ENCODE measurements around the gene GORAB.

Gene GORAB

GRCh38 chr1:170568197-170568596 lies 36.2 kb downstream of the GORAB start:
- TF ChIP-seq ZFX (IDR thresholded peaks at IDR 0.05; ENCODE audit: borderline replicate concordance) (no peak), CTCF (IDR thresholded peaks at IDR 0.05) (0 out of 2 replicates have a peak, but pooled peaks have one; percentile 12)
- H3K27ac ChIP-seq = no peak overlapping the region

GRCh38 chr1:170576980-170577379 lies 45.0 kb downstream of the GORAB start:
- TF ChIP-seq ZFX (IDR thresholded peaks at IDR 0.05; ENCODE audit: borderline replicate concordance) (no peak), CTCF (IDR thresholded peaks at IDR 0.05) (no peak)

GRCh38 chr1:170578359-170578758 lies 46.4 kb downstream of the GORAB start:
- TF ChIP-seq ZFX (IDR thresholded peaks at IDR 0.05; ENCODE audit: borderline replicate concordance) = no peak
- no peak for TF ChIP-seq CTCF (IDR thresholded peaks at IDR 0.05)
- H3K27ac ChIP-seq = no peak overlapping the region

More at GRCh38 chr1:170576980-170577379, 45.0 kb downstream of the GORAB start:
- H3K27ac ChIP-seq = no peak overlapping the region

- no peak overlapping the region for H3K27ac ChIP-seq
- no peak for TF ChIP-seq ZFX (IDR thresholded peaks at IDR 0.05; ENCODE audit: borderline replicate concordance)
- TF ChIP-seq CTCF (IDR thresholded peaks at IDR 0.05) = no peak
These were observed 48.9 kb downstream of the GORAB start for GRCh38 chr1:170580636-170581440.

GRCh38 chr1:170583186-170583585 lies 51.2 kb downstream of the GORAB start:
- TF ChIP-seq ZFX (IDR thresholded peaks at IDR 0.05; ENCODE audit: borderline replicate concordance) = no peak
- no peak overlapping the region for H3K27ac ChIP-seq

- TF ChIP-seq ZFX (IDR thresholded peaks at IDR 0.05; ENCODE audit: borderline replicate concordance) (no peak), CTCF (IDR thresholded peaks at IDR 0.05) (no peak)
- H3K27ac ChIP-seq = no peak overlapping the region
These were observed 54.6 kb downstream of the GORAB start for GRCh38 chr1:170586321-170587252.

GRCh38 chr1:170587253-170587593 lies 55.3 kb downstream of the GORAB start:
- TF ChIP-seq CTCF (IDR thresholded peaks at IDR 0.05) = no peak
- TF ChIP-seq ZFX (IDR thresholded peaks at IDR 0.05; ENCODE audit: borderline replicate concordance) = no peak
- no peak overlapping the region for H3K27ac ChIP-seq
